SK-N-SH (cell line): ENCODE results near the gene KANTR. TPM values are rescaled to one million over a fixed set of nuclear protein-coding genes. Genes with fewer than 3 reads are reported as not detected.

Source experiments
- CTCF ChIA-PET: fragments of 300-600, 350-600 bp; formaldehyde crosslinking; extraction: SDS; loops from one replicate; lab custom pipeline; 2021; lab: Yijun Ruan, JAX
- POLR2A ChIA-PET: fragments of 350-600 bp; sonication (Branson Sonifier 250); formaldehyde crosslinking; extraction: SDS; loops from one replicate; lab custom pipeline; 2020; ENCODE audit warnings: antibody characterized with exemption, inconsistent platforms; lab: Yijun Ruan, JAX
- DNase-seq: peaks from one replicate; pipeline ENCODE4 v3.0.0; 2012
- H2AFZ ChIP-seq: fragments of 200-600 bp; sonication (generic); 2 replicates; pipeline ENCODE4 v1.8.1; 2016; ENCODE audit warnings: antibody characterized with exemption, mild to moderate bottlenecking, low read depth
- H3F3A ChIP-seq: fragments of 200-600 bp; sonication (generic); replicated peaks from 2 replicates; pipeline ENCODE3; 2016; ENCODE audit warnings: antibody characterized with exemption, mild to moderate bottlenecking; ENCODE audit not compliant: insufficient read depth
- H3K27ac ChIP-seq, 2 experiments: fragments of 200-500 bp in 1 of 2; fragments of 200-600 bp in 1 of 2; sonication (Bioruptor generic) in 1 of 2; sonication (generic), shearing (Covaris generic) in 1 of 2; 2 replicates each; pipeline versions ENCODE4 v1.5.1 to v1.6.1; 2014 to 2016; ENCODE audit warnings: low read depth in 2 of 2, inconsistent platforms in 1 of 2, low read length in 1 of 2, mild to moderate bottlenecking in 1 of 2, mixed read lengths in 1 of 2
- H3K27me3 ChIP-seq: fragments of 200-600 bp; sonication (generic), shearing (Covaris generic); 2 replicates; pipeline ENCODE4 v1.6.1; 2016; ENCODE audit warnings: mixed run types; ENCODE audit not compliant: insufficient read depth
- H3K36me3 ChIP-seq, 2 experiments: fragments of 200-500 bp in 1 of 2; fragments of 200-600 bp in 1 of 2; sonication (Bioruptor generic) in 1 of 2; sonication (generic) in 1 of 2; replicated peaks in 1 of 2; 2 replicates each; pipeline versions ENCODE3 to v1.5.1; 2014 to 2016; ENCODE audit warnings: low read length in 1 of 2, mild to moderate bottlenecking in 1 of 2; ENCODE audit not compliant: insufficient read depth in 2 of 2, control insufficient read depth in 1 of 2
- H3K4me1 ChIP-seq, 2 experiments: fragments of 200-500 bp in 1 of 2; fragments of 200-600 bp in 1 of 2; sonication (Bioruptor generic) in 1 of 2; sonication (generic), shearing (Covaris generic) in 1 of 2; 2 replicates each; pipeline versions ENCODE4 v1.5.1 to v1.6.1; 2014 to 2016; ENCODE audit warnings: low read depth in 1 of 2, low read length in 1 of 2, mixed run types in 1 of 2; ENCODE audit not compliant: insufficient read depth in 2 of 2, control insufficient read depth in 1 of 2
- H3K4me2 ChIP-seq: fragments of 200-600 bp; sonication (generic), shearing (Covaris generic); 2 replicates; pipeline ENCODE4 v1.6.1; 2017; ENCODE audit warnings: mixed run types
- H3K4me3 ChIP-seq, 2 experiments: fragments of 200-500 bp in 1 of 2; fragments of 200-600 bp in 1 of 2; sonication (Bioruptor generic) in 1 of 2; sonication (generic), shearing (Covaris generic) in 1 of 2; 2 replicates each; pipeline versions ENCODE4 v1.5.1 to v1.8.1; 2014 to 2016; ENCODE audit warnings: low read depth in 2 of 2, inconsistent platforms in 1 of 2, low read length in 1 of 2, mild to moderate bottlenecking in 1 of 2, mixed read lengths in 1 of 2, moderate library complexity in 1 of 2
- H3K79me2 ChIP-seq: fragments of 200-600 bp; sonication (generic); 2 replicates; pipeline ENCODE4 v1.8.1; 2017; ENCODE audit warnings: mild to moderate bottlenecking; ENCODE audit not compliant: insufficient read depth
- H3K9ac ChIP-seq: fragments of 200-600 bp; sonication (generic); 2 replicates; pipeline ENCODE4 v1.6.1; 2017; ENCODE audit warnings: mixed run types
- H3K9me2 ChIP-seq: fragments of 200-600 bp; sonication (generic); 2 replicates; pipeline ENCODE4 v1.6.1; 2017; ENCODE audit warnings: mixed run types
- H3K9me3 ChIP-seq: fragments of 200-600 bp; sonication (generic); 2 replicates; pipeline ENCODE4 v1.6.1; 2017; ENCODE audit warnings: mixed run types, mild to moderate bottlenecking, moderate library complexity
- H4K20me1 ChIP-seq: fragments of 200-600 bp; sonication (generic); 2 replicates; pipeline ENCODE4 v1.6.1; 2017; ENCODE audit warnings: mild to moderate bottlenecking, mixed run types; ENCODE audit not compliant: insufficient read depth
- CHD2 ChIP-seq: fragments of 150-350 bp; IDR thresholded peaks from 2 replicates; pipeline ENCODE4 v1.6.1; 2018; ENCODE audit warnings: low read length; ENCODE audit not compliant: partially characterized antibody
- CTCF ChIP-seq: fragments of 200-600 bp; sonication (generic); IDR thresholded peaks from 2 replicates; pipeline ENCODE4 v1.6.1; 2017; ENCODE audit warnings: antibody characterized with exemption, mild to moderate bottlenecking, moderate library complexity
- ELF1 ChIP-seq: IDR thresholded peaks from 2 replicates; pipeline ENCODE4 v1.4.0; 2012
- FOSL2 ChIP-seq: IDR thresholded peaks from 2 replicates; pipeline ENCODE4 v1.4.0; 2012; ENCODE audit warnings: low read depth, mild to moderate bottlenecking, moderate library complexity, borderline replicate concordance
- FOXJ3 ChIP-seq: sonication (generic); formaldehyde crosslinking; IDR thresholded peaks from 2 replicates; pipeline ENCODE4 v1.5.1; 2020; ENCODE audit warnings: mild to moderate bottlenecking, missing genetic modification reagents
- FOXM1 ChIP-seq: IDR thresholded peaks from 2 replicates; pipeline ENCODE4 v1.4.0; 2012; ENCODE audit warnings: low read depth, mild to moderate bottlenecking
- JUND ChIP-seq: IDR thresholded peaks from 2 replicates; pipeline ENCODE4 v1.4.0; 2012
- MEF2A ChIP-seq: IDR thresholded peaks from 2 replicates; pipeline ENCODE4 v1.4.0; 2012; ENCODE audit warnings: low read depth, borderline replicate concordance
- MXI1 ChIP-seq: IDR thresholded peaks from 2 replicates; pipeline ENCODE4 v1.6.1; 2012; ENCODE audit warnings: mild to moderate bottlenecking, low read depth, low read length, improper control_type of control experiment
- PBX3 ChIP-seq: IDR thresholded peaks from 2 replicates; pipeline ENCODE4; 2012
- POLR2AphosphoS5 ChIP-seq: IDR thresholded peaks from 2 replicates; pipeline ENCODE4 v1.6.1; 2012; ENCODE audit warnings: low read depth, low read length
- RAD21 ChIP-seq: IDR thresholded peaks from 2 replicates; pipeline ENCODE4 v1.6.1; 2012; ENCODE audit warnings: mild to moderate bottlenecking, low read length
- RCOR1 ChIP-seq: fragments of 150-350 bp; IDR thresholded peaks from 2 replicates; pipeline ENCODE4 v1.6.1; 2017; ENCODE audit warnings: antibody characterized with exemption, low read length
- RXRA ChIP-seq: IDR thresholded peaks from 2 replicates; pipeline ENCODE4 v1.4.0; 2012; ENCODE audit warnings: low read depth, mild to moderate bottlenecking, borderline replicate concordance
- SMC3 ChIP-seq: IDR thresholded peaks from 2 replicates; pipeline ENCODE4 v1.6.1; 2012; ENCODE audit warnings: low read depth, low read length, improper control_type of control experiment
- TCF12 ChIP-seq: IDR thresholded peaks from 2 replicates; pipeline ENCODE4 v1.4.0; 2012
- TEAD4 ChIP-seq: IDR thresholded peaks from 2 replicates; pipeline ENCODE4 v1.4.0; 2012; ENCODE audit warnings: mild to moderate bottlenecking, borderline replicate concordance; ENCODE audit not compliant: insufficient read depth
- USF1 ChIP-seq: IDR thresholded peaks from 2 replicates; pipeline ENCODE4 v1.4.0; 2012; ENCODE audit warnings: low read depth, borderline replicate concordance
- WGBS: methylation state at CpG from one replicate; pipeline ENCODE4 v1.1.6; 2017; ENCODE audit warnings: low lambda C conversion rate; 5-methylcytosine and 5-hydroxymethylcytosine counted together
- polyA plus RNA-seq, 3 experiments: library from polyadenylated mRNA; depleted of rRNA; stranded (reverse); fragments of >200 nt; gene quantifications; 2 replicates each; pipeline ENCODE4 v1.2.3, GENCODE V29; 2012
- TF ChIP-seq, protein P1 (sequence below): IDR thresholded peaks from 2 replicates; pipeline ENCODE4 v1.4.0; 2012; ENCODE audit warnings: low read depth
- TF ChIP-seq, protein P2 (sequence below): IDR thresholded peaks from 2 replicates; pipeline ENCODE4 v1.6.1; 2012; ENCODE audit warnings: mild to moderate bottlenecking, low read depth, low read length, moderate library complexity

The KANTR gene
- polyA plus RNA-seq, 1 of the 3 experiments (the other 2 are of a cell fraction): 2.1 TPM

DNA sequence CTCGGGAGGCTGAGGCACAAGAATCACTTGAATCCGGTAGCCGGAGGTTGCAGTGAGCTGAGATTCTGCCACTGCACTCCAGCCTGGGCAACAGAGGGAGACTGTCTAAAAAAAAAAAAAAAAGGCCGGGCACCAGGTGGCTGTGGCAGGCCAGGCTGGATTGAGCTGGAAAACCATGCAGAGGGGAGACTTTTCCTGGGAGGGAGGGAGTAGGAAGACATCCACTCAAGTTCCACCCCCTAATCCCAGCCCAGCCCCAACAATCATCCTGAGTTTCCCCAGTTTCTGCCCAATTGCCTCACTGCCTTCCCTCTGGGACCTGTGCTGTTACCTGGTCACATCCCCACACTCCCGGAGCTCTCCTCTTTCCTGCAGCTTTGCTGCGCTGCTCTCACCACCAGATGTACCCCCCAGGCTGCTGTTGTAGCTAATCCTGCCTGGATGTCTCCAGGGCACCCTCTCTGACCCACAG, 20.8 kb upstream of the KANTR start:
- TF ChIP-seq, protein P1, sequence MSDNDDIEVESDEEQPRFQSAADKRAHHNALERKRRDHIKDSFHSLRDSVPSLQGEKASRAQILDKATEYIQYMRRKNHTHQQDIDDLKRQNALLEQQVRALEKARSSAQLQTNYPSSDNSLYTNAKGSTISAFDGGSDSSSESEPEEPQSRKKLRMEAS: no peak
- TF ChIP-seq, protein P2, sequence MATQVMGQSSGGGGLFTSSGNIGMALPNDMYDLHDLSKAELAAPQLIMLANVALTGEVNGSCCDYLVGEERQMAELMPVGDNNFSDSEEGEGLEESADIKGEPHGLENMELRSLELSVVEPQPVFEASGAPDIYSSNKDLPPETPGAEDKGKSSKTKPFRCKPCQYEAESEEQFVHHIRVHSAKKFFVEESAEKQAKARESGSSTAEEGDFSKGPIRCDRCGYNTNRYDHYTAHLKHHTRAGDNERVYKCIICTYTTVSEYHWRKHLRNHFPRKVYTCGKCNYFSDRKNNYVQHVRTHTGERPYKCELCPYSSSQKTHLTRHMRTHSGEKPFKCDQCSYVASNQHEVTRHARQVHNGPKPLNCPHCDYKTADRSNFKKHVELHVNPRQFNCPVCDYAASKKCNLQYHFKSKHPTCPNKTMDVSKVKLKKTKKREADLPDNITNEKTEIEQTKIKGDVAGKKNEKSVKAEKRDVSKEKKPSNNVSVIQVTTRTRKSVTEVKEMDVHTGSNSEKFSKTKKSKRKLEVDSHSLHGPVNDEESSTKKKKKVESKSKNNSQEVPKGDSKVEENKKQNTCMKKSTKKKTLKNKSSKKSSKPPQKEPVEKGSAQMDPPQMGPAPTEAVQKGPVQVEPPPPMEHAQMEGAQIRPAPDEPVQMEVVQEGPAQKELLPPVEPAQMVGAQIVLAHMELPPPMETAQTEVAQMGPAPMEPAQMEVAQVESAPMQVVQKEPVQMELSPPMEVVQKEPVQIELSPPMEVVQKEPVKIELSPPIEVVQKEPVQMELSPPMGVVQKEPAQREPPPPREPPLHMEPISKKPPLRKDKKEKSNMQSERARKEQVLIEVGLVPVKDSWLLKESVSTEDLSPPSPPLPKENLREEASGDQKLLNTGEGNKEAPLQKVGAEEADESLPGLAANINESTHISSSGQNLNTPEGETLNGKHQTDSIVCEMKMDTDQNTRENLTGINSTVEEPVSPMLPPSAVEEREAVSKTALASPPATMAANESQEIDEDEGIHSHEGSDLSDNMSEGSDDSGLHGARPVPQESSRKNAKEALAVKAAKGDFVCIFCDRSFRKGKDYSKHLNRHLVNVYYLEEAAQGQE: no peak
- TF ChIP-seq PBX3: no peak
- no peak for TF ChIP-seq FOSL2
- TF ChIP-seq TCF12: no peak
- no peak for TF ChIP-seq MEF2A
- no peak for TF ChIP-seq ELF1
- no peak for TF ChIP-seq RCOR1
- TF ChIP-seq FOXM1: no peak
- TF ChIP-seq JUND: no peak
- TF ChIP-seq CHD2: no peak
- TF ChIP-seq USF1: no peak
- TF ChIP-seq POLR2AphosphoS5: no peak
- no peak for TF ChIP-seq FOXJ3
- TF ChIP-seq RXRA: no peak
- no peak for TF ChIP-seq RAD21
- no peak for TF ChIP-seq TEAD4
- no peak for TF ChIP-seq MXI1
- TF ChIP-seq SMC3: no peak
- TF ChIP-seq CTCF: no peak
- Histone ChIP-seq H3K27me3 (no peaks in the 10 kb centered on the region; the same call in 1 of the 2 replicates), H3K9ac (no peak overlapping the region), H3K4me1 (peaks cover 0 to 5% of the 10 kb centered on the region in 2 experiments; a peak in 1 of 4 replicates), H2AFZ (no peak overlapping the region), H4K20me1 (no peaks in the 10 kb centered on the region), H3K79me2 (no peaks in the 10 kb centered on the region; the same call in 1 of the 2 replicates), H3K27ac (no peak overlapping the region), H3K9me3 (no peaks in the 10 kb centered on the region), H3K4me3 (no peak overlapping the region), H3K4me2 (peak overlapping the region; percentile 69; the same call in 1 of the 2 replicates), H3K9me2 (no peaks in the 10 kb centered on the region), H3K36me3 (peaks cover 0 to 2% of the 10 kb centered on the region in 2 experiments), H3F3A (no peaks in the 10 kb centered on the region)
- CTCF ChIA-PET: interaction anchor here (1.5 to 3.3 kb wide), 2 partner anchors 16 to 18 kb away, joined by 3 to 41 read pairs; no protein-coding TSS in a partner anchor
- POLR2A ChIA-PET: interaction anchor here (1.4 to 1.5 kb wide), 2 partner anchors 9 to 16 kb away, joined by 5 to 14 read pairs; partner anchors contain the start of gene TSPYL2
- WGBS: 25% methylated on average over 6 of the region's 6 CpGs
- DNase-seq: no peak
